Liver (tissue), 9 donors: ENCODE results near the gene IL1RAPL1. TPM values are rescaled to one million over a fixed set of nuclear protein-coding genes. Genes with fewer than 3 reads are reported as not detected.

Experiments used
- DNase-seq: peaks from one replicate; pipeline ENCODE4 v3.0.0-alpha.2; 2017; ENCODE audit warnings: low spot score
- H3K27ac ChIP-seq, 2 donors: one replicate each; pipeline ENCODE4 v1.7.0; 2013; ENCODE audit warnings: inconsistent platforms in 2 of 2, low read length in 2 of 2, control low read depth in 1 of 2, low read depth in 1 of 2, mild to moderate bottlenecking in 1 of 2
- H3K27me3 ChIP-seq, 4 donors: one replicate each; pipeline versions ENCODE4 v1.6.1 to v1.7.0; 2013; ENCODE audit warnings: low read length in 3 of 4, inconsistent platforms in 1 of 4, mild to moderate bottlenecking in 1 of 4, moderate library complexity in 1 of 4; ENCODE audit not compliant: control insufficient read depth in 4 of 4, insufficient read depth in 4 of 4
- H3K36me3 ChIP-seq, 4 donors: one replicate each; pipeline versions ENCODE4 v1.6.1 to v1.7.0; 2013; ENCODE audit warnings: low read length in 3 of 4, mild to moderate bottlenecking in 3 of 4, low read depth in 1 of 4, moderate library complexity in 1 of 4; ENCODE audit not compliant: control insufficient read depth in 4 of 4, insufficient read depth in 3 of 4
- H3K4me1 ChIP-seq, 4 donors: one replicate each; pipeline versions ENCODE4 v1.6.1 to v1.7.0; 2013; ENCODE audit warnings: low read length in 3 of 4, mild to moderate bottlenecking in 3 of 4, moderate library complexity in 1 of 4; ENCODE audit not compliant: control insufficient read depth in 4 of 4, insufficient read depth in 4 of 4
- H3K4me3 ChIP-seq, 3 donors: one replicate each; pipeline versions ENCODE4 v1.6.1 to v1.7.0; 2013; ENCODE audit warnings: low read length in 3 of 3, control low read depth in 1 of 3, low read depth in 1 of 3, mild to moderate bottlenecking in 1 of 3
- H3K9ac ChIP-seq, 2 donors: one replicate each; pipeline ENCODE4 v1.7.0; 2013; ENCODE audit warnings: low read length in 2 of 2, mild to moderate bottlenecking in 2 of 2, moderate library complexity in 2 of 2, control low read depth in 1 of 2, low read depth in 1 of 2
- H3K9me3 ChIP-seq, 4 donors: one replicate each; pipeline versions ENCODE4 v1.6.1 to v1.7.0; 2013; ENCODE audit warnings: low read length in 3 of 4; ENCODE audit not compliant: control insufficient read depth in 4 of 4
- CTCF ChIP-seq: fragments of 150-350 bp; IDR thresholded peaks from 2 replicates; pipeline ENCODE4 v1.5.1; 2017; ENCODE audit warnings: improper control_type of control experiment, low read depth, low read length; ENCODE audit not compliant: missing input control
- EGR1 ChIP-seq, 2 donors: IDR thresholded peaks; 2 replicates each; pipeline ENCODE4 v1.6.1; 2016 to 2018; ENCODE audit warnings: antibody characterized with exemption in 2 of 2, low read depth in 2 of 2
- FOXA1 ChIP-seq: IDR thresholded peaks from 2 replicates; pipeline ENCODE4 v1.6.1; 2016; ENCODE audit warnings: antibody characterized with exemption
- GABPA ChIP-seq, 2 donors: IDR thresholded peaks in 1 of 2; conservative IDR thresholded peaks in 1 of 2; 2 replicates each; pipeline ENCODE4 v1.6.1; 2016; ENCODE audit warnings: antibody characterized with exemption in 2 of 2, mild to moderate bottlenecking in 1 of 2, moderate library complexity in 1 of 2
- HNF4A ChIP-seq, 2 donors: conservative IDR thresholded peaks; 2 replicates each; pipeline ENCODE4 v1.6.1; 2016; ENCODE audit warnings: antibody characterized with exemption in 2 of 2, mild to moderate bottlenecking in 2 of 2
- HNF4G ChIP-seq: IDR thresholded peaks from 2 replicates; pipeline ENCODE4 v1.6.1; 2016; ENCODE audit warnings: antibody characterized with exemption
- JUND ChIP-seq, 2 donors: IDR thresholded peaks; 2 replicates each; pipeline ENCODE4 v1.6.1; 2016; ENCODE audit warnings: antibody characterized with exemption in 2 of 2
- MAX ChIP-seq: IDR thresholded peaks from 2 replicates; pipeline ENCODE4 v1.6.1; 2016; ENCODE audit warnings: antibody characterized with exemption
- NR2F2 ChIP-seq: IDR thresholded peaks from 2 replicates; pipeline ENCODE4 v1.6.1; 2016; ENCODE audit warnings: antibody characterized with exemption
- RAD21 ChIP-seq, 2 donors: IDR thresholded peaks; 2 replicates each; pipeline ENCODE4 v1.6.1; 2016; ENCODE audit warnings: antibody characterized with exemption in 2 of 2, mild to moderate bottlenecking in 2 of 2
- RXRA ChIP-seq, 2 donors: IDR thresholded peaks; 2 replicates each; pipeline ENCODE4 v1.6.1; 2017 to 2018; ENCODE audit warnings: antibody characterized with exemption in 2 of 2, mild to moderate bottlenecking in 1 of 2
- SP1 ChIP-seq: IDR thresholded peaks from 2 replicates; pipeline ENCODE4 v1.6.1; 2018; ENCODE audit warnings: antibody characterized with exemption, mild to moderate bottlenecking
- TAF1 ChIP-seq: conservative IDR thresholded peaks from 2 replicates; pipeline ENCODE4 v1.6.1; 2016; ENCODE audit warnings: antibody characterized with exemption, mild to moderate bottlenecking
- YY1 ChIP-seq: IDR thresholded peaks from 2 replicates; pipeline ENCODE4 v1.6.1; 2016; ENCODE audit warnings: antibody characterized with exemption, mild to moderate bottlenecking
- WGBS: extraction: QIAGEN DNeasy Blood & Tissue Kit; methylation state at CpG from one replicate; pipeline ENCODE4 v1.1.7; 2013; 5-methylcytosine and 5-hydroxymethylcytosine counted together
- polyA plus RNA-seq, 2 donors: library from polyadenylated mRNA; stranded (reverse) in 1 of 2; unstranded in 1 of 2; fragments of 200-250 nt in 1 of 2; fragments of >200 nt in 1 of 2; fragmentation: Nextera tagmentation in 1 of 2; extraction: Ambion mirVana in 1 of 2; gene quantifications; one replicate each; pipeline versions ENCODE4 v1.2.1 to v1.2.3, GENCODE V29; 2013 to 2015
- total RNA-seq, 2 donors: library from RNA; depleted of rRNA; stranded (reverse); fragments of >200 nt; gene quantifications; one replicate each; pipeline ENCODE4 v1.2.3, GENCODE V29; 2014
- TF ChIP-seq, protein P1 (sequence below): IDR thresholded peaks from 2 replicates; pipeline ENCODE4 v1.6.1; 2016; ENCODE audit warnings: antibody characterized with exemption, mild to moderate bottlenecking
- TF ChIP-seq, protein P2 (sequence below): IDR thresholded peaks from 2 replicates; pipeline ENCODE4 v1.6.1; 2016; ENCODE audit warnings: antibody characterized with exemption
- TF ChIP-seq, protein P3 (sequence below): IDR thresholded peaks from 2 replicates; pipeline ENCODE4 v1.6.1; 2016; ENCODE audit warnings: antibody characterized with exemption
- donor health status: healthy.
- donor health status: healthy.
- donor health status: healthy.
- donor health status: healthy.
- donor health status: healthy.

IL1RAPL1 gene
- total and polyA plus RNA-seq, 4 donors = 0.08 to 0.33 TPM; not detected in 2

DNA sequence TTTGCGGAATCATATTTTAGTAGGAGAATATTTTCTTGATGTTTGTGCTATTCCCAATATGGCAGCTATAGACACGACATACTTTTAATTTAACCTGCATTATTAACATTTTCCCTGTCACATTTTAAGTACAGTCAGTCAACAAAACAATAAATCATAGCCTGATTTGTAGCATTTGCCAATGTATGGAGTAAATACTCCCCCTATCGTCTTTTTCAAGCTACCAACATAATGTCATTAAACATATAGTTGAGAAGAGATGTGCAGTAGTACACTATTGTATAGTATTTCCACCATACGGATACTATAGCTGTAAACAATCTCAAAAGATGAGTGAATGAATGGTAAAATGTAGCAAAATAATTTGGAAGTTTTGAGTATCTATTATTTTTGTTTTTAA is 1324.4 kb downstream of the IL1RAPL1 start:
- no peak for DNase-seq
- Histone ChIP-seq H3K4me1 (no peaks in the 10 kb centered on the region), H3K27ac (no peak overlapping the region), H3K9ac (no peak overlapping the region), H3K4me3 (no peak overlapping the region), H3K9me3 (no peaks in the 10 kb centered on the region), H3K36me3 (no peaks in the 10 kb centered on the region), H3K27me3 (no peaks in the 10 kb centered on the region)
- WGBS = 73% methylated on average over 4 of the region's 4 CpGs
- no peak for TF ChIP-seq YY1
- TF ChIP-seq EGR1 (IDR thresholded peaks at IDR 0.05; ENCODE audit: low read depth in 2 of 2) = no peak
- no peak for TF ChIP-seq NR2F2
- TF ChIP-seq RAD21 (IDR thresholded peaks at IDR 0.05) = no peak
- no peak for TF ChIP-seq HNF4A (conservative IDR thresholded peaks at IDR 0.05)
- no peak for TF ChIP-seq MAX
- TF ChIP-seq CTCF = no peak
- TF ChIP-seq, protein P1, sequence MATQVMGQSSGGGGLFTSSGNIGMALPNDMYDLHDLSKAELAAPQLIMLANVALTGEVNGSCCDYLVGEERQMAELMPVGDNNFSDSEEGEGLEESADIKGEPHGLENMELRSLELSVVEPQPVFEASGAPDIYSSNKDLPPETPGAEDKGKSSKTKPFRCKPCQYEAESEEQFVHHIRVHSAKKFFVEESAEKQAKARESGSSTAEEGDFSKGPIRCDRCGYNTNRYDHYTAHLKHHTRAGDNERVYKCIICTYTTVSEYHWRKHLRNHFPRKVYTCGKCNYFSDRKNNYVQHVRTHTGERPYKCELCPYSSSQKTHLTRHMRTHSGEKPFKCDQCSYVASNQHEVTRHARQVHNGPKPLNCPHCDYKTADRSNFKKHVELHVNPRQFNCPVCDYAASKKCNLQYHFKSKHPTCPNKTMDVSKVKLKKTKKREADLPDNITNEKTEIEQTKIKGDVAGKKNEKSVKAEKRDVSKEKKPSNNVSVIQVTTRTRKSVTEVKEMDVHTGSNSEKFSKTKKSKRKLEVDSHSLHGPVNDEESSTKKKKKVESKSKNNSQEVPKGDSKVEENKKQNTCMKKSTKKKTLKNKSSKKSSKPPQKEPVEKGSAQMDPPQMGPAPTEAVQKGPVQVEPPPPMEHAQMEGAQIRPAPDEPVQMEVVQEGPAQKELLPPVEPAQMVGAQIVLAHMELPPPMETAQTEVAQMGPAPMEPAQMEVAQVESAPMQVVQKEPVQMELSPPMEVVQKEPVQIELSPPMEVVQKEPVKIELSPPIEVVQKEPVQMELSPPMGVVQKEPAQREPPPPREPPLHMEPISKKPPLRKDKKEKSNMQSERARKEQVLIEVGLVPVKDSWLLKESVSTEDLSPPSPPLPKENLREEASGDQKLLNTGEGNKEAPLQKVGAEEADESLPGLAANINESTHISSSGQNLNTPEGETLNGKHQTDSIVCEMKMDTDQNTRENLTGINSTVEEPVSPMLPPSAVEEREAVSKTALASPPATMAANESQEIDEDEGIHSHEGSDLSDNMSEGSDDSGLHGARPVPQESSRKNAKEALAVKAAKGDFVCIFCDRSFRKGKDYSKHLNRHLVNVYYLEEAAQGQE = no peak
- no peak for TF ChIP-seq JUND (IDR thresholded peaks at IDR 0.05)
- TF ChIP-seq, protein P2, sequence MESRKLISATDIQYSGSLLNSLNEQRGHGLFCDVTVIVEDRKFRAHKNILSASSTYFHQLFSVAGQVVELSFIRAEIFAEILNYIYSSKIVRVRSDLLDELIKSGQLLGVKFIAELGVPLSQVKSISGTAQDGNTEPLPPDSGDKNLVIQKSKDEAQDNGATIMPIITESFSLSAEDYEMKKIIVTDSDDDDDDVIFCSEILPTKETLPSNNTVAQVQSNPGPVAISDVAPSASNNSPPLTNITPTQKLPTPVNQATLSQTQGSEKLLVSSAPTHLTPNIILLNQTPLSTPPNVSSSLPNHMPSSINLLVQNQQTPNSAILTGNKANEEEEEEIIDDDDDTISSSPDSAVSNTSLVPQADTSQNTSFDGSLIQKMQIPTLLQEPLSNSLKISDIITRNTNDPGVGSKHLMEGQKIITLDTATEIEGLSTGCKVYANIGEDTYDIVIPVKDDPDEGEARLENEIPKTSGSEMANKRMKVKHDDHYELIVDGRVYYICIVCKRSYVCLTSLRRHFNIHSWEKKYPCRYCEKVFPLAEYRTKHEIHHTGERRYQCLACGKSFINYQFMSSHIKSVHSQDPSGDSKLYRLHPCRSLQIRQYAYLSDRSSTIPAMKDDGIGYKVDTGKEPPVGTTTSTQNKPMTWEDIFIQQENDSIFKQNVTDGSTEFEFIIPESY = no peak
- no peak for TF ChIP-seq FOXA1
- TF ChIP-seq HNF4G = no peak
- TF ChIP-seq, protein P3, sequence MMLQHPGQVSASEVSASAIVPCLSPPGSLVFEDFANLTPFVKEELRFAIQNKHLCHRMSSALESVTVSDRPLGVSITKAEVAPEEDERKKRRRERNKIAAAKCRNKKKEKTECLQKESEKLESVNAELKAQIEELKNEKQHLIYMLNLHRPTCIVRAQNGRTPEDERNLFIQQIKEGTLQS = no peak

GRCh38 chrX:29913647-29914046 is 1326.4 kb downstream of the IL1RAPL1 start:
- no peaks in the 10 kb centered on the region for H3K27me3 ChIP-seq
- H3K9me3 ChIP-seq = no peaks in the 10 kb centered on the region
- no peaks in the 10 kb centered on the region for H3K4me1 ChIP-seq
- 82% methylated on average over 6 of the region's 6 CpGs for WGBS
- DNase-seq = no peak
- H3K27ac ChIP-seq = no peak overlapping the region
- H3K9ac ChIP-seq = no peak overlapping the region
- no peaks in the 10 kb centered on the region for H3K36me3 ChIP-seq
- no peak overlapping the region for H3K4me3 ChIP-seq
- TF ChIP-seq EGR1 (IDR thresholded peaks at IDR 0.05; ENCODE audit: low read depth in 2 of 2) = no peak
- TF ChIP-seq SP1 = no peak
- no peak for TF ChIP-seq RXRA (IDR thresholded peaks at IDR 0.05)
- no peak for TF ChIP-seq GABPA (IDR thresholded peaks at IDR 0.05 in 1 of 2, conservative IDR thresholded peaks at IDR 0.05 in 1 of 2)
- TF ChIP-seq FOXA1 = no peak
- TF ChIP-seq, protein P2 = no peak
- no peak for TF ChIP-seq TAF1
- no peak for TF ChIP-seq JUND (IDR thresholded peaks at IDR 0.05)
- TF ChIP-seq YY1 = no peak
- TF ChIP-seq MAX = no peak
- TF ChIP-seq CTCF = no peak
- no peak for TF ChIP-seq RAD21 (IDR thresholded peaks at IDR 0.05)
- TF ChIP-seq HNF4A (conservative IDR thresholded peaks at IDR 0.05) = no peak
- no peak for TF ChIP-seq HNF4G
